Natural killer cell (primary cell): Measurements from ENCODE around the gene PHF14. TPM values are rescaled to one million over a fixed set of nuclear protein-coding genes. Genes with fewer than 3 reads are reported as not detected.

Source experiments
- ATAC-seq, 3 donors: fragments of 150-1000 bp in 2 of 3; fragments of 200-7000 bp in 1 of 3; cut with Tn5 transposase; 1 replicate in 1 of 3; 2 replicates in 2 of 3; pipeline ENCODE4 v1.10.0; 2021; ENCODE audit warnings: mild to moderate bottlenecking in 2 of 3, moderate library complexity in 2 of 3
- DNase-seq, 2 donors: peaks; one replicate each; pipeline versions ENCODE4 v3.0.0 to v3.0.0-alpha.2; 2013 to 2021; ENCODE audit warnings: mixed read lengths in 1 of 2
- H3K27ac ChIP-seq: one replicate; pipeline ENCODE4 v1.5.1; 2013; ENCODE audit warnings: mild to moderate bottlenecking, low read length
- H3K27me3 ChIP-seq: one replicate; pipeline ENCODE4 v1.6.1; 2013; ENCODE audit warnings: low read length; ENCODE audit not compliant: control insufficient read depth, insufficient read depth
- H3K36me3 ChIP-seq: one replicate; pipeline ENCODE4 v1.6.1; 2013; ENCODE audit warnings: low read length; ENCODE audit not compliant: control insufficient read depth, insufficient read depth
- H3K4me1 ChIP-seq: one replicate; pipeline ENCODE4 v1.6.1; 2013; ENCODE audit warnings: low read length; ENCODE audit not compliant: control insufficient read depth, insufficient read depth
- H3K4me3 ChIP-seq: one replicate; pipeline ENCODE4 v1.5.1; 2013; ENCODE audit warnings: low read length
- H3K9me3 ChIP-seq: one replicate; pipeline ENCODE4 v1.6.1; 2013; ENCODE audit warnings: low read length; ENCODE audit not compliant: control insufficient read depth, insufficient read depth
- H3K27ac Mint-ChIP-seq, 2 donors: one replicate each; pipeline ENCODE4 v1.8.0; 2022; ENCODE audit warnings: mild to moderate bottlenecking in 2 of 2, mixed read lengths in 2 of 2, moderate library complexity in 1 of 2
- H3K27me3 Mint-ChIP-seq, 2 donors: one replicate each; pipeline ENCODE4 v1.8.0; 2022; ENCODE audit warnings: low read depth in 2 of 2, mixed read lengths in 2 of 2
- H3K36me3 Mint-ChIP-seq: one replicate; pipeline ENCODE4 v1.8.0; 2022; ENCODE audit warnings: mixed read lengths
- H3K4me1 Mint-ChIP-seq, 2 donors: one replicate each; pipeline ENCODE4 v1.8.0; 2022; ENCODE audit warnings: mixed read lengths in 2 of 2
- H3K4me3 Mint-ChIP-seq: one replicate; pipeline ENCODE4 v1.8.0; 2022; ENCODE audit warnings: mild to moderate bottlenecking, moderate library complexity, mixed read lengths
- H3K9me3 Mint-ChIP-seq, 2 donors: one replicate each; pipeline ENCODE4 v1.8.0; 2022; ENCODE audit warnings: mixed read lengths in 2 of 2
- CTCF ChIP-seq: fragments of 200-600 bp; IDR thresholded peaks from one replicate; pipeline ENCODE4 v1.8.0; 2022; ENCODE audit warnings: antibody characterized with exemption
- WGBS: methylation state at CpG from one replicate; pipeline ENCODE4 v1.1.7; 2013; ENCODE audit warnings: missing lambda C conversion rate; ENCODE audit not compliant: insufficient coverage; 5-methylcytosine and 5-hydroxymethylcytosine counted together
- intact Hi-C: fragments of 100-400 bp; cut with micrococcal nuclease; formaldehyde crosslinking; loops from one replicate; pipeline ENCODE4 v1.14.2; 2022
- total RNA-seq, 4 donors: library from RNA; stranded (reverse); fragments of 120-200 nt in 1 of 4; gene quantifications; one replicate each; pipeline versions ENCODE4 v1.2.3 to v1.2.4, GENCODE V29; 2013 to 2022

The PHF14 gene
- total RNA-seq, 3 donors from 2014 or later (not counting 1 experiment from before 2014, with no cell fraction given): 23.6 to 30.8 (median 27.7) TPM

GRCh38 chr7:11109659-11110058, 136.0 kb downstream of the PHF14 start:
- no peaks in the 10 kb centered on the region for H3K4me1 ChIP-seq
- Mint-ChIP-seq H3K4me1 (no peaks in the 10 kb centered on the region), H3K9me3 (no peaks in the 10 kb centered on the region), H3K4me3 (no peak overlapping the region), H3K36me3 (no peaks in the 10 kb centered on the region), H3K27me3 (no peaks in the 10 kb centered on the region), H3K27ac (no peak overlapping the region)
- no peak overlapping the region for H3K27ac ChIP-seq
- no peak for DNase-seq
- peaks cover 8% of the 10 kb centered on the region for H3K36me3 ChIP-seq
- no peak overlapping the region for H3K4me3 ChIP-seq
- H3K27me3 ChIP-seq: no peaks in the 10 kb centered on the region
- no peaks in the 10 kb centered on the region for H3K9me3 ChIP-seq
- ATAC-seq: no peak
- TF ChIP-seq CTCF: no peak
- intact Hi-C loops: no loop called here

GRCh38 chr7:11120068-11120664, 146.5 kb downstream of the PHF14 start:
- H3K4me3 ChIP-seq: no peak overlapping the region
- no peaks in the 10 kb centered on the region for H3K27me3 ChIP-seq
- 100% methylated on average over 3 of the region's 3 CpGs for WGBS
- Mint-ChIP-seq H3K27ac (no peak overlapping the region), H3K9me3 (no peaks in the 10 kb centered on the region), H3K36me3 (no peaks in the 10 kb centered on the region), H3K4me3 (no peak overlapping the region), H3K4me1 (no peaks in the 10 kb centered on the region), H3K27me3 (no peaks in the 10 kb centered on the region)
- H3K27ac ChIP-seq: no peak overlapping the region
- intact Hi-C loops: no loop called here
- H3K36me3 ChIP-seq: peaks cover 3% of the 10 kb centered on the region
- no peak for DNase-seq
- TF ChIP-seq CTCF: no peak
- H3K4me1 ChIP-seq: no peaks in the 10 kb centered on the region
- no peaks in the 10 kb centered on the region for H3K9me3 ChIP-seq
- ATAC-seq: no peak

GRCh38 chr7:11120675-11121220, 147.1 kb downstream of the PHF14 start:
- H3K4me1 Mint-ChIP-seq: no peaks in the 10 kb centered on the region
- no peaks in the 10 kb centered on the region for H3K27me3 ChIP-seq
- ATAC-seq: no peak
- intact Hi-C loops: no loop called here
- TF ChIP-seq CTCF: no peak
- no peaks in the 10 kb centered on the region for H3K27me3 Mint-ChIP-seq
- no peak overlapping the region for H3K4me3 ChIP-seq
- DNase-seq: no peak
- WGBS: 100% methylated on average over 1 of the region's 3 CpGs
- no peaks in the 10 kb centered on the region for H3K4me1 ChIP-seq
- H3K9me3 Mint-ChIP-seq: no peaks in the 10 kb centered on the region
- H3K27ac Mint-ChIP-seq: no peak overlapping the region
- peaks cover 5% of the 10 kb centered on the region for H3K36me3 ChIP-seq
- H3K27ac ChIP-seq: no peak overlapping the region
- H3K36me3 Mint-ChIP-seq: no peaks in the 10 kb centered on the region
- no peaks in the 10 kb centered on the region for H3K9me3 ChIP-seq
- H3K4me3 Mint-ChIP-seq: no peak overlapping the region
